IMR-90 (cell line): ENCODE data around the gene HVCN1. TPM values are rescaled to one million over a fixed set of nuclear protein-coding genes. Genes with fewer than 3 reads are reported as not detected.

Source experiments
- ATAC-seq: fragments of 200-7000 bp; cut with Tn5 transposase; 2 replicates; pipeline ENCODE4 v1.9.1; 2020; ENCODE audit warnings: low read depth, mild to moderate bottlenecking, moderate library complexity
- BruUV-seq: library from RNA; stranded (reverse); fragments of 400-500 nt; replicated peaks from 2 replicates; lab custom pipeline; 2021; lab: Mats Ljungman, UMichigan
- CTCF ChIA-PET: fragments of 300-600 bp; formaldehyde crosslinking; extraction: SDS; loops from one replicate; lab custom pipeline; 2021; ENCODE audit warnings: antibody characterized with exemption; lab: Yijun Ruan, JAX
- POLR2A ChIA-PET: fragments of 300-600 bp; sonication (Branson Sonifier 250); formaldehyde crosslinking; loops from one replicate; lab custom pipeline; 2022; ENCODE audit warnings: antibody characterized with exemption; ENCODE audit not compliant: unreplicated experiment; lab: Charles Lee
- DNase-seq: peaks from one replicate; pipeline ENCODE4 v3.0.0; 2013
- H2AFZ ChIP-seq: replicated peaks from 2 replicates; pipeline ENCODE3; 2013; ENCODE audit warnings: low read length, mild to moderate bottlenecking; ENCODE audit not compliant: poor library complexity
- H2AK5ac ChIP-seq: 2 replicates; pipeline ENCODE4 v1.6.1; 2013; ENCODE audit warnings: low read depth, low read length, inconsistent platforms
- H2AK9ac ChIP-seq: replicated peaks from 2 replicates; pipeline ENCODE3; 2013; ENCODE audit warnings: mild to moderate bottlenecking, low read depth, low read length, moderate library complexity; ENCODE audit not compliant: poor library complexity
- H2BK120ac ChIP-seq: 2 replicates; pipeline ENCODE4 v1.6.1; 2013; ENCODE audit warnings: low read depth, low read length, inconsistent platforms
- H2BK15ac ChIP-seq: 3 replicates; pipeline ENCODE4 v1.6.1; 2013; ENCODE audit warnings: low read depth, low read length, inconsistent platforms
- H2BK20ac ChIP-seq: 2 replicates; pipeline ENCODE4 v1.6.1; 2013; ENCODE audit warnings: low read depth, mild to moderate bottlenecking, inconsistent platforms, low read length, moderate library complexity
- H2BK5ac ChIP-seq: 2 replicates; pipeline ENCODE4 v1.6.1; 2013; ENCODE audit warnings: mild to moderate bottlenecking, low read depth, low read length, inconsistent platforms; ENCODE audit not compliant: poor library complexity, severe bottlenecking
- H3K14ac ChIP-seq: replicated peaks from 2 replicates; pipeline ENCODE4 v1.6.1; 2013; ENCODE audit warnings: low read depth, low read length, inconsistent platforms
- H3K18ac ChIP-seq: 2 replicates; pipeline ENCODE4 v1.6.1; 2013; ENCODE audit warnings: low read depth, low read length, control low read depth
- H3K23ac ChIP-seq: 2 replicates; pipeline ENCODE4 v1.6.1; 2013; ENCODE audit warnings: low read depth, low read length, inconsistent platforms
- H3K27ac ChIP-seq: 2 replicates; pipeline ENCODE4 v1.5.1; 2013; ENCODE audit warnings: mild to moderate bottlenecking, control low read depth, low read length; ENCODE audit not compliant: insufficient read depth
- H3K27me3 ChIP-seq: 2 replicates; pipeline ENCODE4 v1.6.1; 2013; ENCODE audit warnings: low read length; ENCODE audit not compliant: control insufficient read depth, insufficient read depth
- H3K36me3 ChIP-seq: 2 replicates; pipeline ENCODE4 v1.6.1; 2013; ENCODE audit warnings: low read length, mixed read lengths; ENCODE audit not compliant: control insufficient read depth, insufficient read depth
- H3K4ac ChIP-seq: 2 replicates; pipeline ENCODE4 v1.6.1; 2013; ENCODE audit warnings: low read depth, low read length, inconsistent platforms
- H3K4me1 ChIP-seq: 2 replicates; pipeline ENCODE4 v1.6.1; 2013; ENCODE audit warnings: low read length, mixed read lengths; ENCODE audit not compliant: control insufficient read depth, insufficient read depth
- H3K4me2 ChIP-seq: 2 replicates; pipeline ENCODE4 v1.6.1; 2013; ENCODE audit warnings: low read depth, mild to moderate bottlenecking, control low read depth, low read length, moderate library complexity
- H3K4me3 ChIP-seq: 2 replicates; pipeline ENCODE4 v1.5.1; 2013; ENCODE audit warnings: low read depth, mild to moderate bottlenecking, control low read depth, low read length, moderate library complexity; ENCODE audit not compliant: insufficient read depth
- H3K56ac ChIP-seq: 2 replicates; pipeline ENCODE4 v1.6.1; 2013; ENCODE audit warnings: low read length, inconsistent platforms; ENCODE audit not compliant: insufficient read depth; ENCODE audit errors: extremely low read depth
- H3K79me1 ChIP-seq, 2 experiments: 2 replicates each; pipeline ENCODE4 v1.6.1; 2013; ENCODE audit warnings: low read length in 2 of 2, inconsistent platforms in 1 of 2, low read depth in 1 of 2
- H3K9ac ChIP-seq: 2 replicates; pipeline ENCODE4 v1.6.1; 2013; ENCODE audit warnings: low read depth, low read length, control low read depth
- H3K9me1 ChIP-seq: 2 replicates; pipeline ENCODE4 v1.6.1; 2013; ENCODE audit warnings: low read length, inconsistent platforms; ENCODE audit not compliant: insufficient read depth
- H3K9me3 ChIP-seq: 2 replicates; pipeline ENCODE4 v1.6.1; 2013; ENCODE audit warnings: low read length; ENCODE audit not compliant: control insufficient read depth, insufficient read depth
- H4K20me1 ChIP-seq: 2 replicates; pipeline ENCODE4 v1.6.1; 2013; ENCODE audit warnings: low read length, inconsistent platforms; ENCODE audit not compliant: insufficient read depth
- H4K5ac ChIP-seq: 2 replicates; pipeline ENCODE4 v1.6.1; 2013; ENCODE audit warnings: mild to moderate bottlenecking, low read depth, low read length, control low read depth
- H4K8ac ChIP-seq, 2 experiments: 2 replicates each; pipeline ENCODE4 v1.6.1; 2013; ENCODE audit warnings: low read depth in 2 of 2, low read length in 2 of 2, control low read depth in 1 of 2, inconsistent platforms in 1 of 2
- H4K91ac ChIP-seq: 2 replicates; pipeline ENCODE4 v1.6.1; 2013; ENCODE audit warnings: low read depth, low read length, inconsistent platforms; ENCODE audit not compliant: insufficient read depth
- CEBPB ChIP-seq: IDR thresholded peaks from 2 replicates; pipeline ENCODE4 v1.6.1; 2012; ENCODE audit warnings: low read depth, low read length, improper control_type of control experiment
- NFE2L2 ChIP-seq: fragments of 150-350 bp; IDR thresholded peaks from 2 replicates; pipeline ENCODE4 v1.6.1; 2016; ENCODE audit warnings: low read depth, mild to moderate bottlenecking, low read length
- RAD21 ChIP-seq: IDR thresholded peaks from 2 replicates; pipeline ENCODE4 v1.6.1; 2012; ENCODE audit warnings: low read length, improper control_type of control experiment
- SMC3 ChIP-seq: fragments of 150-350 bp; IDR thresholded peaks from 2 replicates; pipeline ENCODE4 v1.6.1; 2016; ENCODE audit warnings: low read depth, mild to moderate bottlenecking, antibody characterized with exemption, low read length, moderate library complexity
- WGBS, 2 experiments: methylation state at CpG; one replicate each; pipeline versions ENCODE4 v1.1.5 to v1.1.7; 2013; ENCODE audit warnings: missing lambda C conversion rate in 2 of 2; ENCODE audit not compliant: insufficient read length in 1 of 2; ENCODE audit errors: extremely low coverage in 2 of 2; 5-methylcytosine and 5-hydroxymethylcytosine counted together
- dilution Hi-C: fragments of 300-500 bp; cut with HindIII; formaldehyde crosslinking; loops from one replicate; pipeline ENCODE4 v1.14.3; 2018; ENCODE audit warnings: low sequenced_read_pairs; ENCODE audit not compliant: unreplicated experiment
- in situ Hi-C: fragments of 300-500 bp; cut with MboI; formaldehyde crosslinking; loops from 3 replicates; pipeline ENCODE4 v1.14.3; 2019; ENCODE audit warnings: low sequenced_read_pairs, inconsistent platforms, mixed read lengths
- intact Hi-C: fragments of 100-400 bp; cut with micrococcal nuclease; formaldehyde crosslinking; loops from 2 replicates; pipeline ENCODE4 v1.10.0; 2022
- polyA plus RNA-seq, 3 experiments: library from polyadenylated mRNA; depleted of rRNA; stranded (reverse); fragments of >200 nt; gene quantifications; 2 replicates each; pipeline ENCODE4 v1.2.3, GENCODE V29; 2012; ENCODE audit warnings: low replicate concordance in 1 of 3
- total RNA-seq: library from RNA; depleted of rRNA; stranded (reverse); fragments of >200 nt; gene quantifications from 2 replicates; pipeline ENCODE4 v1.2.3, GENCODE V29; 2012

HVCN1 gene
- total and polyA plus RNA-seq, 2 of the 4 experiments (the other 2 are of a cell fraction): 1.9 to 2.0 TPM

DNA sequence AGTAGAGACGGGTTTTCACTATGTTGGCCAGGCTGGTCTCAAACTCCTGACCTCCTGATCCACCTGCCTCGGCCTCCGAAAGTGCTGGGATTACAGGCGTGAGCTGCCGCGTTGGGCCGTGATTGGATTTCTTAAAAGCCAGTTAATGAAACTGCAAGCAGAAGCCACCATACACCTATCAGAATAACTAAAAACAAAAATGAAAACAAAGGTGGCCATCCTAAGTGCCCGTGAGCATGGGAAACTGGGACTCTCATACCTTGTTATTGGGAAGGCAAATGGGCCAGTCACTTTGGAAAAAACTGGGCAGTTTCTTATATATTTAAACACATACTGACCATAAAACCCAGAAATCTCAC lies 82.7 kb downstream of the HVCN1 start:
- CTCF ChIA-PET: interaction anchor here (1.9 kb wide), 1 partner anchor 156 kb away, joined by 6 read pairs; the partner anchor contains the start of gene ARPC3
- H3K27me3 ChIP-seq: no peaks in the 10 kb centered on the region
- H3K4me3 ChIP-seq: no peak overlapping the region
- in situ Hi-C loops: no loop called here
- no peak overlapping the region for H3K9ac ChIP-seq
- no peak overlapping the region for H2BK15ac ChIP-seq
- H2AK5ac ChIP-seq: no peak overlapping the region
- H3K9me1 ChIP-seq: no peaks in the 10 kb centered on the region
- no peak for DNase-seq
- no peaks in the 10 kb centered on the region for H3K9me3 ChIP-seq
- POLR2A ChIA-PET: no interaction called here
- H2AK9ac ChIP-seq: no peak overlapping the region
- H3K4me1 ChIP-seq: no peaks in the 10 kb centered on the region
- intact Hi-C loops: no loop called here
- no peak overlapping the region for H3K18ac ChIP-seq
- H4K91ac ChIP-seq: no peak overlapping the region
- no peaks in the 10 kb centered on the region for H4K20me1 ChIP-seq
- dilution Hi-C loops: no loop called here
- no peak overlapping the region for H2BK120ac ChIP-seq
- no peak overlapping the region for H3K4me2 ChIP-seq
- BruUV-seq: no TSS peak
- no peaks in the 10 kb centered on the region for H3K79me1 ChIP-seq
- H3K27ac ChIP-seq: no peak overlapping the region
- no peak overlapping the region for H3K56ac ChIP-seq
- no peak overlapping the region for H3K14ac ChIP-seq
- TF ChIP-seq NFE2L2 (no peak), RAD21 (no peak), SMC3 (no peak), CEBPB (no peak)
- H2BK5ac ChIP-seq: no peak overlapping the region
- no peak overlapping the region for H2AFZ ChIP-seq
- 100% methylated on average over 2 of the region's 8 CpGs; no CpG with 5 or more reads in 1 of the 2 experiments for WGBS, 2 experiments
- ATAC-seq: no peak
- H3K36me3 ChIP-seq: no peaks in the 10 kb centered on the region
- no peak overlapping the region for H3K4ac ChIP-seq
- no peak overlapping the region for H2BK20ac ChIP-seq
- no peak overlapping the region for H3K23ac ChIP-seq
- no peak overlapping the region for H4K5ac ChIP-seq
- no peak overlapping the region for H4K8ac ChIP-seq
